SK-N-SH (cell line): ENCODE measurements around the gene PRKG1. TPM values are rescaled to one million over a fixed set of nuclear protein-coding genes. Genes with fewer than 3 reads are reported as not detected.

Experiments used
- CTCF ChIA-PET: fragments of 300-600, 350-600 bp; formaldehyde crosslinking; extraction: SDS; loops from one replicate; lab custom pipeline; 2021; lab: Yijun Ruan, JAX
- POLR2A ChIA-PET: fragments of 350-600 bp; sonication (Branson Sonifier 250); formaldehyde crosslinking; extraction: SDS; loops from one replicate; lab custom pipeline; 2020; ENCODE audit warnings: antibody characterized with exemption, inconsistent platforms; lab: Yijun Ruan, JAX
- DNase-seq: peaks from one replicate; pipeline ENCODE4 v3.0.0; 2012
- H2AFZ ChIP-seq: fragments of 200-600 bp; sonication (generic); 2 replicates; pipeline ENCODE4 v1.8.1; 2016; ENCODE audit warnings: antibody characterized with exemption, mild to moderate bottlenecking, low read depth
- H3F3A ChIP-seq: fragments of 200-600 bp; sonication (generic); replicated peaks from 2 replicates; pipeline ENCODE3; 2016; ENCODE audit warnings: antibody characterized with exemption, mild to moderate bottlenecking; ENCODE audit not compliant: insufficient read depth
- H3K27ac ChIP-seq, 2 experiments: fragments of 200-500 bp in 1 of 2; fragments of 200-600 bp in 1 of 2; sonication (Bioruptor generic) in 1 of 2; sonication (generic), shearing (Covaris generic) in 1 of 2; 2 replicates each; pipeline versions ENCODE4 v1.5.1 to v1.6.1; 2014 to 2016; ENCODE audit warnings: low read depth in 2 of 2, inconsistent platforms in 1 of 2, low read length in 1 of 2, mild to moderate bottlenecking in 1 of 2, mixed read lengths in 1 of 2
- H3K27me3 ChIP-seq: fragments of 200-600 bp; sonication (generic), shearing (Covaris generic); 2 replicates; pipeline ENCODE4 v1.6.1; 2016; ENCODE audit warnings: mixed run types; ENCODE audit not compliant: insufficient read depth
- H3K36me3 ChIP-seq, 2 experiments: fragments of 200-500 bp in 1 of 2; fragments of 200-600 bp in 1 of 2; sonication (Bioruptor generic) in 1 of 2; sonication (generic) in 1 of 2; replicated peaks in 1 of 2; 2 replicates each; pipeline versions ENCODE3 to v1.5.1; 2014 to 2016; ENCODE audit warnings: low read length in 1 of 2, mild to moderate bottlenecking in 1 of 2; ENCODE audit not compliant: insufficient read depth in 2 of 2, control insufficient read depth in 1 of 2
- H3K4me1 ChIP-seq, 2 experiments: fragments of 200-500 bp in 1 of 2; fragments of 200-600 bp in 1 of 2; sonication (Bioruptor generic) in 1 of 2; sonication (generic), shearing (Covaris generic) in 1 of 2; 2 replicates each; pipeline versions ENCODE4 v1.5.1 to v1.6.1; 2014 to 2016; ENCODE audit warnings: low read depth in 1 of 2, low read length in 1 of 2, mixed run types in 1 of 2; ENCODE audit not compliant: insufficient read depth in 2 of 2, control insufficient read depth in 1 of 2
- H3K4me2 ChIP-seq: fragments of 200-600 bp; sonication (generic), shearing (Covaris generic); 2 replicates; pipeline ENCODE4 v1.6.1; 2017; ENCODE audit warnings: mixed run types
- H3K4me3 ChIP-seq, 2 experiments: fragments of 200-500 bp in 1 of 2; fragments of 200-600 bp in 1 of 2; sonication (Bioruptor generic) in 1 of 2; sonication (generic), shearing (Covaris generic) in 1 of 2; 2 replicates each; pipeline versions ENCODE4 v1.5.1 to v1.8.1; 2014 to 2016; ENCODE audit warnings: low read depth in 2 of 2, inconsistent platforms in 1 of 2, low read length in 1 of 2, mild to moderate bottlenecking in 1 of 2, mixed read lengths in 1 of 2, moderate library complexity in 1 of 2
- H3K79me2 ChIP-seq: fragments of 200-600 bp; sonication (generic); 2 replicates; pipeline ENCODE4 v1.8.1; 2017; ENCODE audit warnings: mild to moderate bottlenecking; ENCODE audit not compliant: insufficient read depth
- H3K9ac ChIP-seq: fragments of 200-600 bp; sonication (generic); 2 replicates; pipeline ENCODE4 v1.6.1; 2017; ENCODE audit warnings: mixed run types
- H3K9me2 ChIP-seq: fragments of 200-600 bp; sonication (generic); 2 replicates; pipeline ENCODE4 v1.6.1; 2017; ENCODE audit warnings: mixed run types
- H3K9me3 ChIP-seq: fragments of 200-600 bp; sonication (generic); 2 replicates; pipeline ENCODE4 v1.6.1; 2017; ENCODE audit warnings: mixed run types, mild to moderate bottlenecking, moderate library complexity
- H4K20me1 ChIP-seq: fragments of 200-600 bp; sonication (generic); 2 replicates; pipeline ENCODE4 v1.6.1; 2017; ENCODE audit warnings: mild to moderate bottlenecking, mixed run types; ENCODE audit not compliant: insufficient read depth
- ELF1 ChIP-seq: IDR thresholded peaks from 2 replicates; pipeline ENCODE4 v1.4.0; 2012
- FOXJ3 ChIP-seq: sonication (generic); formaldehyde crosslinking; IDR thresholded peaks from 2 replicates; pipeline ENCODE4 v1.5.1; 2020; ENCODE audit warnings: mild to moderate bottlenecking, missing genetic modification reagents
- FOXM1 ChIP-seq: IDR thresholded peaks from 2 replicates; pipeline ENCODE4 v1.4.0; 2012; ENCODE audit warnings: low read depth, mild to moderate bottlenecking
- JUND ChIP-seq: IDR thresholded peaks from 2 replicates; pipeline ENCODE4 v1.4.0; 2012
- MEF2A ChIP-seq: IDR thresholded peaks from 2 replicates; pipeline ENCODE4 v1.4.0; 2012; ENCODE audit warnings: low read depth, borderline replicate concordance
- NFIC ChIP-seq: IDR thresholded peaks from 2 replicates; pipeline ENCODE4 v1.4.0; 2012; ENCODE audit warnings: borderline replicate concordance
- POLR2AphosphoS5 ChIP-seq: IDR thresholded peaks from 2 replicates; pipeline ENCODE4 v1.6.1; 2012; ENCODE audit warnings: low read depth, low read length
- RCOR1 ChIP-seq: fragments of 150-350 bp; IDR thresholded peaks from 2 replicates; pipeline ENCODE4 v1.6.1; 2017; ENCODE audit warnings: antibody characterized with exemption, low read length
- RXRA ChIP-seq: IDR thresholded peaks from 2 replicates; pipeline ENCODE4 v1.4.0; 2012; ENCODE audit warnings: low read depth, mild to moderate bottlenecking, borderline replicate concordance
- SIN3A ChIP-seq: IDR thresholded peaks from 2 replicates; pipeline ENCODE4 v1.6.1; 2012; ENCODE audit warnings: low read depth, mild to moderate bottlenecking, low read length, moderate library complexity, borderline replicate concordance
- SMC3 ChIP-seq: IDR thresholded peaks from 2 replicates; pipeline ENCODE4 v1.6.1; 2012; ENCODE audit warnings: low read depth, low read length, improper control_type of control experiment
- TAF1 ChIP-seq: IDR thresholded peaks from 2 replicates; pipeline ENCODE4 v1.6.1; 2012; ENCODE audit warnings: low read depth, mild to moderate bottlenecking, low read length, moderate library complexity, borderline replicate concordance
- TCF12 ChIP-seq: IDR thresholded peaks from 2 replicates; pipeline ENCODE4 v1.4.0; 2012
- YY1 ChIP-seq: IDR thresholded peaks from 2 replicates; pipeline ENCODE4 v1.4.0; 2012; ENCODE audit warnings: low read depth, mild to moderate bottlenecking
- WGBS: methylation state at CpG from one replicate; pipeline ENCODE4 v1.1.6; 2017; ENCODE audit warnings: low lambda C conversion rate; 5-methylcytosine and 5-hydroxymethylcytosine counted together
- polyA plus RNA-seq, 3 experiments: library from polyadenylated mRNA; depleted of rRNA; stranded (reverse); fragments of >200 nt; gene quantifications; 2 replicates each; pipeline ENCODE4 v1.2.3, GENCODE V29; 2012
- TF ChIP-seq, protein P1 (sequence below): IDR thresholded peaks from 2 replicates; pipeline ENCODE4 v1.4.0; 2012; ENCODE audit warnings: low read depth, borderline replicate concordance
- TF ChIP-seq, protein P2 (sequence below): fragments of 200-600 bp; sonication (generic); IDR thresholded peaks from 2 replicates; pipeline ENCODE4 v1.6.1; 2017; ENCODE audit warnings: antibody characterized with exemption, mild to moderate bottlenecking, moderate library complexity
- TF ChIP-seq, protein P3 (sequence below): IDR thresholded peaks from 2 replicates; pipeline ENCODE4 v1.4.0; 2012; ENCODE audit warnings: low read depth
- TF ChIP-seq, protein P4 (sequence below): fragments of 150-350 bp; IDR thresholded peaks from 2 replicates; pipeline ENCODE4 v1.6.1; 2017; ENCODE audit warnings: antibody characterized with exemption, low read length, low read depth, borderline replicate concordance
- TF ChIP-seq, protein P5 (sequence below): IDR thresholded peaks from 2 replicates; pipeline ENCODE4 v1.6.1; 2012; ENCODE audit warnings: mild to moderate bottlenecking, low read depth, low read length, moderate library complexity
- TF ChIP-seq, protein P6 (sequence below): fragments of 150-350 bp; IDR thresholded peaks from 2 replicates; pipeline ENCODE4 v1.6.1; 2016; ENCODE audit warnings: mild to moderate bottlenecking, low read depth, low read length

The PRKG1 gene
- polyA plus RNA-seq, 1 of the 3 experiments (the other 2 are of a cell fraction): 4.1 TPM

DNA sequence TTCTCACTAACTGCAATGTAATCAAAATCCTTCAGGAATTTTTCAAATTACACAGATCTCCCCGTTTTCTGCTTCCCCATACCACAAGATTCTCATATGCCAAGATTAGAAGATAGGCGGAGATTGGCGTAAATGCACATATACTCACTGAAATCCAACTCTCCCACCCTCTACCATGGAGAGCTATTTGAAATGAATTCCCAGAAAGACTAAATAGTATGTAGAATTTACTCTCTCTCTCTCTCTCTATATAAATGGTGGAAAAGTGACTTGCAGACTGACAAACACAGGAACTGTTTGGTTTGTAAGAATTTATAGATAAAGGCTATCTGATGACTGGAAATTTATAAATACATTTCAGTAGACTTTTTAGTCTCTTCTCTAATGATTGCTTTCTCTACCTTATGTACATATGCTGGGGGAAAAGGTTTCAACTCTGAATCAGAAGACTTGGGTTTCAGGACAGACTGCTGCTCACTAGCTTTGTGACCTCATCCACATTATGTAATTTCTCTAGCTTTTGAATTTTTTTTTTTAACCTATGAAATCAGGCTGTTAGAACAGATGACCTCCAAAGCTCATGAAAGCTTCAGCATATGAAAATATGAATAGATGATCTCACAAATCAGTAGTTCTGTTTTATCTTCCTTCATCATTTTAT, 692.9 kb downstream of the PRKG1 start:
- Histone ChIP-seq H3K36me3 (no peaks in the 10 kb centered on the region), H3K9me2 (no peaks in the 10 kb centered on the region), H2AFZ (no peak overlapping the region), H3K27me3 (no peaks in the 10 kb centered on the region), H3K9me3 (no peaks in the 10 kb centered on the region)
- TF ChIP-seq, protein P1, sequence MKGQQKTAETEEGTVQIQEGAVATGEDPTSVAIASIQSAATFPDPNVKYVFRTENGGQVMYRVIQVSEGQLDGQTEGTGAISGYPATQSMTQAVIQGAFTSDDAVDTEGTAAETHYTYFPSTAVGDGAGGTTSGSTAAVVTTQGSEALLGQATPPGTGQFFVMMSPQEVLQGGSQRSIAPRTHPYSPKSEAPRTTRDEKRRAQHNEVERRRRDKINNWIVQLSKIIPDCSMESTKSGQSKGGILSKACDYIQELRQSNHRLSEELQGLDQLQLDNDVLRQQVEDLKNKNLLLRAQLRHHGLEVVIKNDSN: no peak
- no peak for TF ChIP-seq NFIC
- TF ChIP-seq POLR2AphosphoS5: no peak
- no peak for TF ChIP-seq SMC3
- TF ChIP-seq, protein P2, sequence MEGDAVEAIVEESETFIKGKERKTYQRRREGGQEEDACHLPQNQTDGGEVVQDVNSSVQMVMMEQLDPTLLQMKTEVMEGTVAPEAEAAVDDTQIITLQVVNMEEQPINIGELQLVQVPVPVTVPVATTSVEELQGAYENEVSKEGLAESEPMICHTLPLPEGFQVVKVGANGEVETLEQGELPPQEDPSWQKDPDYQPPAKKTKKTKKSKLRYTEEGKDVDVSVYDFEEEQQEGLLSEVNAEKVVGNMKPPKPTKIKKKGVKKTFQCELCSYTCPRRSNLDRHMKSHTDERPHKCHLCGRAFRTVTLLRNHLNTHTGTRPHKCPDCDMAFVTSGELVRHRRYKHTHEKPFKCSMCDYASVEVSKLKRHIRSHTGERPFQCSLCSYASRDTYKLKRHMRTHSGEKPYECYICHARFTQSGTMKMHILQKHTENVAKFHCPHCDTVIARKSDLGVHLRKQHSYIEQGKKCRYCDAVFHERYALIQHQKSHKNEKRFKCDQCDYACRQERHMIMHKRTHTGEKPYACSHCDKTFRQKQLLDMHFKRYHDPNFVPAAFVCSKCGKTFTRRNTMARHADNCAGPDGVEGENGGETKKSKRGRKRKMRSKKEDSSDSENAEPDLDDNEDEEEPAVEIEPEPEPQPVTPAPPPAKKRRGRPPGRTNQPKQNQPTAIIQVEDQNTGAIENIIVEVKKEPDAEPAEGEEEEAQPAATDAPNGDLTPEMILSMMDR: no peak
- TF ChIP-seq RCOR1: no peak
- TF ChIP-seq TAF1: no peak
- TF ChIP-seq, protein P3, sequence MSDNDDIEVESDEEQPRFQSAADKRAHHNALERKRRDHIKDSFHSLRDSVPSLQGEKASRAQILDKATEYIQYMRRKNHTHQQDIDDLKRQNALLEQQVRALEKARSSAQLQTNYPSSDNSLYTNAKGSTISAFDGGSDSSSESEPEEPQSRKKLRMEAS: no peak
- TF ChIP-seq JUND: no peak
- TF ChIP-seq, protein P4, sequence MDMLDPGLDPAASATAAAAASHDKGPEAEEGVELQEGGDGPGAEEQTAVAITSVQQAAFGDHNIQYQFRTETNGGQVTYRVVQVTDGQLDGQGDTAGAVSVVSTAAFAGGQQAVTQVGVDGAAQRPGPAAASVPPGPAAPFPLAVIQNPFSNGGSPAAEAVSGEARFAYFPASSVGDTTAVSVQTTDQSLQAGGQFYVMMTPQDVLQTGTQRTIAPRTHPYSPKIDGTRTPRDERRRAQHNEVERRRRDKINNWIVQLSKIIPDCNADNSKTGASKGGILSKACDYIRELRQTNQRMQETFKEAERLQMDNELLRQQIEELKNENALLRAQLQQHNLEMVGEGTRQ: no peak
- no peak for TF ChIP-seq FOXJ3 (CRISPR knock-in tag)
- TF ChIP-seq YY1: no peak
- no peak for TF ChIP-seq TCF12
- no peak for TF ChIP-seq ELF1
- TF ChIP-seq, protein P5, sequence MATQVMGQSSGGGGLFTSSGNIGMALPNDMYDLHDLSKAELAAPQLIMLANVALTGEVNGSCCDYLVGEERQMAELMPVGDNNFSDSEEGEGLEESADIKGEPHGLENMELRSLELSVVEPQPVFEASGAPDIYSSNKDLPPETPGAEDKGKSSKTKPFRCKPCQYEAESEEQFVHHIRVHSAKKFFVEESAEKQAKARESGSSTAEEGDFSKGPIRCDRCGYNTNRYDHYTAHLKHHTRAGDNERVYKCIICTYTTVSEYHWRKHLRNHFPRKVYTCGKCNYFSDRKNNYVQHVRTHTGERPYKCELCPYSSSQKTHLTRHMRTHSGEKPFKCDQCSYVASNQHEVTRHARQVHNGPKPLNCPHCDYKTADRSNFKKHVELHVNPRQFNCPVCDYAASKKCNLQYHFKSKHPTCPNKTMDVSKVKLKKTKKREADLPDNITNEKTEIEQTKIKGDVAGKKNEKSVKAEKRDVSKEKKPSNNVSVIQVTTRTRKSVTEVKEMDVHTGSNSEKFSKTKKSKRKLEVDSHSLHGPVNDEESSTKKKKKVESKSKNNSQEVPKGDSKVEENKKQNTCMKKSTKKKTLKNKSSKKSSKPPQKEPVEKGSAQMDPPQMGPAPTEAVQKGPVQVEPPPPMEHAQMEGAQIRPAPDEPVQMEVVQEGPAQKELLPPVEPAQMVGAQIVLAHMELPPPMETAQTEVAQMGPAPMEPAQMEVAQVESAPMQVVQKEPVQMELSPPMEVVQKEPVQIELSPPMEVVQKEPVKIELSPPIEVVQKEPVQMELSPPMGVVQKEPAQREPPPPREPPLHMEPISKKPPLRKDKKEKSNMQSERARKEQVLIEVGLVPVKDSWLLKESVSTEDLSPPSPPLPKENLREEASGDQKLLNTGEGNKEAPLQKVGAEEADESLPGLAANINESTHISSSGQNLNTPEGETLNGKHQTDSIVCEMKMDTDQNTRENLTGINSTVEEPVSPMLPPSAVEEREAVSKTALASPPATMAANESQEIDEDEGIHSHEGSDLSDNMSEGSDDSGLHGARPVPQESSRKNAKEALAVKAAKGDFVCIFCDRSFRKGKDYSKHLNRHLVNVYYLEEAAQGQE: no peak
- no peak for TF ChIP-seq SIN3A
- TF ChIP-seq, protein P6, sequence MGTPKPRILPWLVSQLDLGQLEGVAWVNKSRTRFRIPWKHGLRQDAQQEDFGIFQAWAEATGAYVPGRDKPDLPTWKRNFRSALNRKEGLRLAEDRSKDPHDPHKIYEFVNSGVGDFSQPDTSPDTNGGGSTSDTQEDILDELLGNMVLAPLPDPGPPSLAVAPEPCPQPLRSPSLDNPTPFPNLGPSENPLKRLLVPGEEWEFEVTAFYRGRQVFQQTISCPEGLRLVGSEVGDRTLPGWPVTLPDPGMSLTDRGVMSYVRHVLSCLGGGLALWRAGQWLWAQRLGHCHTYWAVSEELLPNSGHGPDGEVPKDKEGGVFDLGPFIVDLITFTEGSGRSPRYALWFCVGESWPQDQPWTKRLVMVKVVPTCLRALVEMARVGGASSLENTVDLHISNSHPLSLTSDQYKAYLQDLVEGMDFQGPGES: no peak
- no peak for TF ChIP-seq FOXM1
- no peak for TF ChIP-seq RXRA
- no peak for TF ChIP-seq MEF2A
- TF ChIP-seq, all 33 proteins: peak for 0
- H4K20me1 ChIP-seq: no peaks in the 10 kb centered on the region
- no peak overlapping the region for H3K4me2 ChIP-seq
- H3F3A ChIP-seq: no peaks in the 10 kb centered on the region
- 70% methylated on average over 3 of the region's 3 CpGs for WGBS
- H3K4me1 ChIP-seq: peaks cover 0 to 2% of the 10 kb centered on the region in 2 experiments; a peak in 2 of 4 replicates
- ChIA-PET CTCF (no interaction called here), POLR2A (no interaction called here)
- H3K27ac ChIP-seq: no peak overlapping the region
- no peak overlapping the region for H3K9ac ChIP-seq
- DNase-seq: no peak
- H3K79me2 ChIP-seq: no peaks in the 10 kb centered on the region
- H3K4me3 ChIP-seq: no peak overlapping the region
